Measurements from ENCODE around the gene CGRRF1. TPM values are rescaled to one million over a fixed set of nuclear protein-coding genes. Genes with fewer than 3 reads are reported as not detected.
A peak's percentile ranks its signal among the peaks of the same experiment; 100 is the strongest.

Gene CGRRF1
- total and polyA plus RNA-seq, 2 of the 13 experiments (the other 11 are each of a cell fraction or from before 2014, with no cell fraction given) = 16.8 to 18.2 TPM

DNA sequence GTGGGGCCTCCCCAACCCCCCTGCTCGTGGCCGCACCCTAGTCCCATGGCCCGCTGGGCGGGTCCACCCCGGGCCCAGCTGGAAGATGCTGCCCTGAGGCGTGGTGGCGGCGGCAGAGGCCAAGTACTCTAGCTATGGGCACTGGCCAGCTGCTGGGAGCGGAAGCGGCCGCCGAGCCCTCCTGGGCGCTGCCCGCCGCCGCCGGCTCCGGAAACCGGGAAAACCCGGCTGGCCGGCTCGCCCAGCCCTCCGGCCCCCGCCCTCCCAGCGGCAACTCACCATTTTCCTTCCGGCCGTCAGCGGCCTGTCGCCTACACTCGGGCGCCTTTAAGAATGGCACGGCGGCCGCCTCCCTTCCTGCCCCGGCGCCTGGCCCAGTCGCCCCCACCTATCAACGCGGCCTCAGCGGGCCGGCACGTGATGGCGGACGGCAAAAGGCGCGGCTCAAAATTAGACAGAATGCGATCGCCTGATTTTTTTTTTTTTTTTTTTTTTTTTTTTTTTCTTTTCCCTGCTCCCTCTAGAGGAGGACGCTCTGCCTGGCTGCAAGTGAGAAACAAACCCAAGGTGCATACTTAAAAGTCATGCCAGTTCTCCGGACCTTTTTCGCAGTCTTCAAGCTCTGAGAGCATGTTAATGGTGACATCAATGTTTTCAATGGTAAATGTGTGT is 20.9 kb upstream of the CGRRF1 start, which contains the start of gene GMFB (continued):
- TF ChIP-seq, protein P1, sequence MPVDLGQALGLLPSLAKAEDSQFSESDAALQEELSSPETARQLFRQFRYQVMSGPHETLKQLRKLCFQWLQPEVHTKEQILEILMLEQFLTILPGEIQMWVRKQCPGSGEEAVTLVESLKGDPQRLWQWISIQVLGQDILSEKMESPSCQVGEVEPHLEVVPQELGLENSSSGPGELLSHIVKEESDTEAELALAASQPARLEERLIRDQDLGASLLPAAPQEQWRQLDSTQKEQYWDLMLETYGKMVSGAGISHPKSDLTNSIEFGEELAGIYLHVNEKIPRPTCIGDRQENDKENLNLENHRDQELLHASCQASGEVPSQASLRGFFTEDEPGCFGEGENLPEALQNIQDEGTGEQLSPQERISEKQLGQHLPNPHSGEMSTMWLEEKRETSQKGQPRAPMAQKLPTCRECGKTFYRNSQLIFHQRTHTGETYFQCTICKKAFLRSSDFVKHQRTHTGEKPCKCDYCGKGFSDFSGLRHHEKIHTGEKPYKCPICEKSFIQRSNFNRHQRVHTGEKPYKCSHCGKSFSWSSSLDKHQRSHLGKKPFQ (CRISPR knock-in tag; IDR thresholded peaks at IDR 0.05; ENCODE audit: insufficient replicate concordance) = no peak
- TF ChIP-seq, protein P2, sequence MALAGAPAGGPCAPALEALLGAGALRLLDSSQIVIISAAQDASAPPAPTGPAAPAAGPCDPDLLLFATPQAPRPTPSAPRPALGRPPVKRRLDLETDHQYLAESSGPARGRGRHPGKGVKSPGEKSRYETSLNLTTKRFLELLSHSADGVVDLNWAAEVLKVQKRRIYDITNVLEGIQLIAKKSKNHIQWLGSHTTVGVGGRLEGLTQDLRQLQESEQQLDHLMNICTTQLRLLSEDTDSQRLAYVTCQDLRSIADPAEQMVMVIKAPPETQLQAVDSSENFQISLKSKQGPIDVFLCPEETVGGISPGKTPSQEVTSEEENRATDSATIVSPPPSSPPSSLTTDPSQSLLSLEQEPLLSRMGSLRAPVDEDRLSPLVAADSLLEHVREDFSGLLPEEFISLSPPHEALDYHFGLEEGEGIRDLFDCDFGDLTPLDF (CRISPR knock-in tag; IDR thresholded peaks at IDR 0.05) = 0 out of 2 replicates have a peak, but pooled peaks have one; percentile 31
- TF ChIP-seq, protein P3, sequence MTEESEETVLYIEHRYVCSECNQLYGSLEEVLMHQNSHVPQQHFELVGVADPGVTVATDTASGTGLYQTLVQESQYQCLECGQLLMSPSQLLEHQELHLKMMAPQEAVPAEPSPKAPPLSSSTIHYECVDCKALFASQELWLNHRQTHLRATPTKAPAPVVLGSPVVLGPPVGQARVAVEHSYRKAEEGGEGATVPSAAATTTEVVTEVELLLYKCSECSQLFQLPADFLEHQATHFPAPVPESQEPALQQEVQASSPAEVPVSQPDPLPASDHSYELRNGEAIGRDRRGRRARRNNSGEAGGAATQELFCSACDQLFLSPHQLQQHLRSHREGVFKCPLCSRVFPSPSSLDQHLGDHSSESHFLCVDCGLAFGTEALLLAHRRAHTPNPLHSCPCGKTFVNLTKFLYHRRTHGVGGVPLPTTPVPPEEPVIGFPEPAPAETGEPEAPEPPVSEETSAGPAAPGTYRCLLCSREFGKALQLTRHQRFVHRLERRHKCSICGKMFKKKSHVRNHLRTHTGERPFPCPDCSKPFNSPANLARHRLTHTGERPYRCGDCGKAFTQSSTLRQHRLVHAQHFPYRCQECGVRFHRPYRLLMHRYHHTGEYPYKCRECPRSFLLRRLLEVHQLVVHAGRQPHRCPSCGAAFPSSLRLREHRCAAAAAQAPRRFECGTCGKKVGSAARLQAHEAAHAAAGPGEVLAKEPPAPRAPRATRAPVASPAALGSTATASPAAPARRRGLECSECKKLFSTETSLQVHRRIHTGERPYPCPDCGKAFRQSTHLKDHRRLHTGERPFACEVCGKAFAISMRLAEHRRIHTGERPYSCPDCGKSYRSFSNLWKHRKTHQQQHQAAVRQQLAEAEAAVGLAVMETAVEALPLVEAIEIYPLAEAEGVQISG (CRISPR knock-in tag; IDR thresholded peaks at IDR 0.05) = peak; percentile 68
- TF ChIP-seq NR2C2 (CRISPR knock-in tag; IDR thresholded peaks at IDR 0.05; ENCODE audit: borderline replicate concordance) (peak; percentile 54; the same call in 1 of the 2 replicates), MAFG (CRISPR knock-in tag; IDR thresholded peaks at IDR 0.05) (no peak), ZNF777 (CRISPR knock-in tag; IDR thresholded peaks at IDR 0.05) (no peak; the same call in none of the 2 replicates), ASH2L (IDR thresholded peaks at IDR 0.05; ENCODE audit: insufficient read length, low read depth, low read length) (peak; percentile 46), HDAC2 (CRISPR knock-in tag; IDR thresholded peaks at IDR 0.05) (no peak; the same call in none of the 2 replicates), SCMH1 (CRISPR knock-in tag; IDR thresholded peaks at IDR 0.05; ENCODE audit: borderline replicate concordance) (no peak), MED8 (CRISPR knock-in tag; IDR thresholded peaks at IDR 0.05; ENCODE audit: insufficient replicate concordance) (peak; percentile 61), FOSL2 (CRISPR knock-in tag; IDR thresholded peaks at IDR 0.05) (no peak), HNRNPLL (IDR thresholded peaks at IDR 0.05; ENCODE audit: low read depth, low read length, poor library complexity, severe bottlenecking) (peak; percentile 76)
- TF ChIP-seq, protein P4, sequence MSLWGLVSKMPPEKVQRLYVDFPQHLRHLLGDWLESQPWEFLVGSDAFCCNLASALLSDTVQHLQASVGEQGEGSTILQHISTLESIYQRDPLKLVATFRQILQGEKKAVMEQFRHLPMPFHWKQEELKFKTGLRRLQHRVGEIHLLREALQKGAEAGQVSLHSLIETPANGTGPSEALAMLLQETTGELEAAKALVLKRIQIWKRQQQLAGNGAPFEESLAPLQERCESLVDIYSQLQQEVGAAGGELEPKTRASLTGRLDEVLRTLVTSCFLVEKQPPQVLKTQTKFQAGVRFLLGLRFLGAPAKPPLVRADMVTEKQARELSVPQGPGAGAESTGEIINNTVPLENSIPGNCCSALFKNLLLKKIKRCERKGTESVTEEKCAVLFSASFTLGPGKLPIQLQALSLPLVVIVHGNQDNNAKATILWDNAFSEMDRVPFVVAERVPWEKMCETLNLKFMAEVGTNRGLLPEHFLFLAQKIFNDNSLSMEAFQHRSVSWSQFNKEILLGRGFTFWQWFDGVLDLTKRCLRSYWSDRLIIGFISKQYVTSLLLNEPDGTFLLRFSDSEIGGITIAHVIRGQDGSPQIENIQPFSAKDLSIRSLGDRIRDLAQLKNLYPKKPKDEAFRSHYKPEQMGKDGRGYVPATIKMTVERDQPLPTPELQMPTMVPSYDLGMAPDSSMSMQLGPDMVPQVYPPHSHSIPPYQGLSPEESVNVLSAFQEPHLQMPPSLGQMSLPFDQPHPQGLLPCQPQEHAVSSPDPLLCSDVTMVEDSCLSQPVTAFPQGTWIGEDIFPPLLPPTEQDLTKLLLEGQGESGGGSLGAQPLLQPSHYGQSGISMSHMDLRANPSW (CRISPR knock-in tag; IDR thresholded peaks at IDR 0.05; ENCODE audit: borderline replicate concordance) = no peak
- TF ChIP-seq, protein P5, sequence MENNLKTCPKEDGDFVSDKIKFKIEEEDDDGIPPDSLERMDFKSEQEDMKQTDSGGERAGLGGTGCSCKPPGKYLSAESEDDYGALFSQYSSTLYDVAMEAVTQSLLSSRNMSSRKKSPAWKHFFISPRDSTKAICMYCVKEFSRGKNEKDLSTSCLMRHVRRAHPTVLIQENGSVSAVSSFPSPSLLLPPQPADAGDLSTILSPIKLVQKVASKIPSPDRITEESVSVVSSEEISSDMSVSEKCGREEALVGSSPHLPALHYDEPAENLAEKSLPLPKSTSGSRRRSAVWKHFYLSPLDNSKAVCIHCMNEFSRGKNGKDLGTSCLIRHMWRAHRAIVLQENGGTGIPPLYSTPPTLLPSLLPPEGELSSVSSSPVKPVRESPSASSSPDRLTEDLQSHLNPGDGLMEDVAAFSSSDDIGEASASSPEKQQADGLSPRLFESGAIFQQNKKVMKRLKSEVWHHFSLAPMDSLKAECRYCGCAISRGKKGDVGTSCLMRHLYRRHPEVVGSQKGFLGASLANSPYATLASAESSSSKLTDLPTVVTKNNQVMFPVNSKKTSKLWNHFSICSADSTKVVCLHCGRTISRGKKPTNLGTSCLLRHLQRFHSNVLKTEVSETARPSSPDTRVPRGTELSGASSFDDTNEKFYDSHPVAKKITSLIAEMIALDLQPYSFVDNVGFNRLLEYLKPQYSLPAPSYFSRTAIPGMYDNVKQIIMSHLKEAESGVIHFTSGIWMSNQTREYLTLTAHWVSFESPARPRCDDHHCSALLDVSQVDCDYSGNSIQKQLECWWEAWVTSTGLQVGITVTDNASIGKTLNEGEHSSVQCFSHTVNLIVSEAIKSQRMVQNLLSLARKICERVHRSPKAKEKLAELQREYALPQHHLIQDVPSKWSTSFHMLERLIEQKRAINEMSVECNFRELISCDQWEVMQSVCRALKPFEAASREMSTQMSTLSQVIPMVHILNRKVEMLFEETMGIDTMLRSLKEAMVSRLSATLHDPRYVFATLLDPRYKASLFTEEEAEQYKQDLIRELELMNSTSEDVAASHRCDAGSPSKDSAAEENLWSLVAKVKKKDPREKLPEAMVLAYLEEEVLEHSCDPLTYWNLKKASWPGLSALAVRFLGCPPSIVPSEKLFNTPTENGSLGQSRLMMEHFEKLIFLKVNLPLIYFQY (CRISPR knock-in tag; IDR thresholded peaks at IDR 0.05; ENCODE audit: borderline replicate concordance) = peak; percentile 88

Data from HepG2 (cell line).